Body of pancreas (tissue), 4 donors: ENCODE measurements around the gene HCCS. TPM values are rescaled to one million over a fixed set of nuclear protein-coding genes. Genes with fewer than 3 reads are reported as not detected.

Experiments
- ATAC-seq: fragments of 150-250 bp; one replicate; pipeline ENCODE4 v1.9.1; 2016
- DNase-seq, 4 donors: peaks; one replicate each; pipeline ENCODE4 v3.0.0-alpha.2; 2019
- H3K27ac ChIP-seq, 4 donors: fragments of 200-600 bp; sonication (generic); 1 replicate in 3 of 4; 2 replicates in 1 of 4; pipeline versions ENCODE4 v1.5.1 to v1.6.1; 2016 to 2019; ENCODE audit warnings: mild to moderate bottlenecking in 1 of 4, mixed read lengths in 1 of 4, moderate library complexity in 1 of 4
- H3K27me3 ChIP-seq, 2 donors: fragments of 200-600 bp; sonication (generic); one replicate each; pipeline ENCODE4 v1.6.0; 2016; ENCODE audit warnings: mild to moderate bottlenecking in 1 of 2
- H3K36me3 ChIP-seq, 2 donors: fragments of 200-600 bp; sonication (generic); replicated peaks in 1 of 2; 2 replicates each; pipeline ENCODE4 v1.5.1; 2016; ENCODE audit warnings: low read depth in 2 of 2; ENCODE audit not compliant: insufficient read depth in 1 of 2
- H3K4me1 ChIP-seq: fragments of 200-600 bp; sonication (generic); one replicate; pipeline ENCODE4 v1.6.0; 2016
- H3K4me3 ChIP-seq, 2 donors: fragments of 200-600 bp; sonication (generic); 1 replicate in 1 of 2; 2 replicates in 1 of 2; pipeline ENCODE4 v1.5.1; 2016 to 2019
- H3K9me3 ChIP-seq, 3 donors: fragments of 200-600 bp; sonication (generic); 1 replicate in 2 of 3; 2 replicates in 1 of 3; pipeline ENCODE4 v1.5.1; 2016
- CTCF ChIP-seq, 7 experiments: fragments of 450-650 bp in 4 of 7; fragments of 200-600 bp in 3 of 7; sonication (generic) in 3 of 7; IDR thresholded peaks; one replicate each; pipeline ENCODE4 v1.5.1; 2016 to 2019; ENCODE audit warnings: antibody characterized with exemption in 7 of 7
- POLR2A ChIP-seq, 3 donors: fragments of 450-650 bp; IDR thresholded peaks; one replicate each; pipeline ENCODE4 v1.6.1; 2016; ENCODE audit warnings: antibody characterized with exemption in 3 of 3, mild to moderate bottlenecking in 2 of 3
- WGBS, 2 donors: methylation state at CpG; one replicate each; pipeline ENCODE4 v1.1.5; 2017; 5-methylcytosine and 5-hydroxymethylcytosine counted together
- intact Hi-C: fragments of 100-400 bp; cut with DNase I; formaldehyde crosslinking; loops from one replicate; pipeline ENCODE4 v1.15.1; 2023
- total RNA-seq, 2 donors: library from RNA; depleted of rRNA; stranded (reverse); fragments of >200 nt; gene quantifications; one replicate each; pipeline ENCODE4 v1.1.0, GENCODE V29; 2016

The HCCS gene
- total RNA-seq, 2 donors from 2014 or later: 4.4 to 7.3 TPM

- Histone ChIP-seq H3K9me3 (no peaks in the 10 kb centered on the region), H3K36me3 (no peaks in the 10 kb centered on the region), H3K4me1 (no peaks in the 10 kb centered on the region), H3K27ac (no peak overlapping the region), H3K27me3 (no peaks in the 10 kb centered on the region), H3K4me3 (no peak overlapping the region)
- TF ChIP-seq POLR2A (IDR thresholded peaks at IDR 0.05) (no peak), CTCF (IDR thresholded peaks at IDR 0.05) (no peak)
- intact Hi-C loops: no loop called here
- DNase-seq (no peak), ATAC-seq (no peak)
- WGBS, 2 donors: 100% methylated on average over 1 of the region's 1 CpG
These were observed 21.3 kb upstream of the HCCS start for GRCh38 chrX:11089802-11090201.

- DNase-seq (no peak), ATAC-seq (no peak)
- Histone ChIP-seq H3K27me3 (no peaks in the 10 kb centered on the region), H3K4me3 (no peak overlapping the region), H3K4me1 (no peaks in the 10 kb centered on the region), H3K9me3 (no peaks in the 10 kb centered on the region), H3K27ac (no peak overlapping the region), H3K36me3 (no peaks in the 10 kb centered on the region)
- intact Hi-C loops: no loop called here
- TF ChIP-seq POLR2A (IDR thresholded peaks at IDR 0.05) (no peak), CTCF (IDR thresholded peaks at IDR 0.05) (no peak)
These were observed 13.2 kb upstream of the HCCS start for GRCh38 chrX:11097933-11098332.

GRCh38 chrX:11099465-11099864 is 11.7 kb upstream of the HCCS start:
- no peak for ATAC-seq
- intact Hi-C loops: no loop called here
- Histone ChIP-seq H3K36me3 (no peaks in the 10 kb centered on the region), H3K4me3 (no peak overlapping the region), H3K9me3 (no peaks in the 10 kb centered on the region), H3K4me1 (no peaks in the 10 kb centered on the region), H3K27me3 (no peaks in the 10 kb centered on the region), H3K27ac (no peak overlapping the region)
- DNase-seq: no peak
- TF ChIP-seq CTCF (IDR thresholded peaks at IDR 0.05) (no peak), POLR2A (IDR thresholded peaks at IDR 0.05) (no peak)

- H3K27ac ChIP-seq: no peak overlapping the region
- 43 to 49% methylated on average over 10 of the region's 10 CpGs for WGBS, 2 donors
- no peak overlapping the region for H3K4me3 ChIP-seq
- peak in 3 of 4 donors; percentile 3 to 33 (median 25) for DNase-seq
- H3K27me3 ChIP-seq: no peaks in the 10 kb centered on the region
- ATAC-seq: no peak
- intact Hi-C loops: no loop called here
- no peaks in the 10 kb centered on the region for H3K36me3 ChIP-seq
- H3K9me3 ChIP-seq: no peaks in the 10 kb centered on the region
- H3K4me1 ChIP-seq: no peaks in the 10 kb centered on the region
- peak in 5 of 7 experiments; percentile 14 to 47 (median 34) for TF ChIP-seq CTCF (IDR thresholded peaks at IDR 0.05)
- TF ChIP-seq POLR2A (IDR thresholded peaks at IDR 0.05): no peak
These were observed 10.7 kb upstream of the HCCS start for GRCh38 chrX:11100281-11101035.

- ATAC-seq (no peak), DNase-seq (no peak)
- 80 to 83% methylated on average over 3 of the region's 3 CpGs for WGBS, 2 donors
- intact Hi-C loops: no loop called here
- TF ChIP-seq POLR2A (IDR thresholded peaks at IDR 0.05): no peak
- TF ChIP-seq CTCF (IDR thresholded peaks at IDR 0.05): no peak
- Histone ChIP-seq H3K9me3 (no peaks in the 10 kb centered on the region), H3K27me3 (no peaks in the 10 kb centered on the region), H3K4me3 (no peak overlapping the region), H3K27ac (no peak overlapping the region), H3K4me1 (no peaks in the 10 kb centered on the region), H3K36me3 (no peaks in the 10 kb centered on the region)
These were observed 8.1 kb upstream of the HCCS start for GRCh38 chrX:11103006-11103405.
